ENCODE measurements around the gene CEP83. TPM values are rescaled to one million over a fixed set of nuclear protein-coding genes. Genes with fewer than 3 reads are reported as not detected.
"Not testable (repeated sequence)": the region's sequence is repeated elsewhere in the genome, so short reads cannot be mapped to it uniquely, and the experiment has no call there.

CEP83 gene
- total RNA-seq, 4 donors from 2014 or later = 6.7 to 21.2 (median 8.3) TPM

DNA sequence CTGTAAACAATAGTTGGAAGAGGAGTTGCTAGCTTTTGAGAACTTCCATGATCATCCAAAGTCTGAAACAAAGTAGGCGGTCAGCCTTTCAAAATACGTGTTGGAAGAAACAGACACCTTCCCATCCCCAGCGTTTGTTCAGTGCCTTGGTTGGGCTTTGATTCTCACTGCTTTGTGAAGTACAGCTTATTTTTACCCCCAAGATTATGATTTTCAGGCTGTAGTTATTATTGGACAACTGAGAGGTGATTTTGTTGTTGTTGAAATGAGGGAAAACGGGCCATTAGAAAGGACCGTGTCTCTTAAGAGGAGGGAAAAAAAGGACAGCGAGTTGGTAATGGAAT, 921 bp upstream of the CEP83 start:
- H3K27me3 ChIP-seq = no peaks in the 10 kb centered on the region
- WGBS = 9% methylated on average over 6 of the region's 6 CpGs
- H3K9me3 ChIP-seq = no peaks in the 10 kb centered on the region
- DNase-seq (ENCODE audit: extremely low spot score) = no peak
- intact Hi-C loops (cut with DNase I) = no loop called here
- no peaks in the 10 kb centered on the region for H3K36me3 ChIP-seq
- peak overlapping the region; percentile 72 to 85 (median 80) for H3K4me3 ChIP-seq
- no peak for TF ChIP-seq POLR2A (IDR thresholded peaks at IDR 0.05; ENCODE audit: low read depth)
- no peak for TF ChIP-seq EP300 (IDR thresholded peaks at IDR 0.05)
- TF ChIP-seq POLR2AphosphoS5 (IDR thresholded peaks at IDR 0.05) = no peak
- TF ChIP-seq, protein P1, sequence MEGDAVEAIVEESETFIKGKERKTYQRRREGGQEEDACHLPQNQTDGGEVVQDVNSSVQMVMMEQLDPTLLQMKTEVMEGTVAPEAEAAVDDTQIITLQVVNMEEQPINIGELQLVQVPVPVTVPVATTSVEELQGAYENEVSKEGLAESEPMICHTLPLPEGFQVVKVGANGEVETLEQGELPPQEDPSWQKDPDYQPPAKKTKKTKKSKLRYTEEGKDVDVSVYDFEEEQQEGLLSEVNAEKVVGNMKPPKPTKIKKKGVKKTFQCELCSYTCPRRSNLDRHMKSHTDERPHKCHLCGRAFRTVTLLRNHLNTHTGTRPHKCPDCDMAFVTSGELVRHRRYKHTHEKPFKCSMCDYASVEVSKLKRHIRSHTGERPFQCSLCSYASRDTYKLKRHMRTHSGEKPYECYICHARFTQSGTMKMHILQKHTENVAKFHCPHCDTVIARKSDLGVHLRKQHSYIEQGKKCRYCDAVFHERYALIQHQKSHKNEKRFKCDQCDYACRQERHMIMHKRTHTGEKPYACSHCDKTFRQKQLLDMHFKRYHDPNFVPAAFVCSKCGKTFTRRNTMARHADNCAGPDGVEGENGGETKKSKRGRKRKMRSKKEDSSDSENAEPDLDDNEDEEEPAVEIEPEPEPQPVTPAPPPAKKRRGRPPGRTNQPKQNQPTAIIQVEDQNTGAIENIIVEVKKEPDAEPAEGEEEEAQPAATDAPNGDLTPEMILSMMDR (IDR thresholded peaks at IDR 0.05) = no peak
- H3K4me1 ChIP-seq = peaks cover 11 to 28% (median 23%) of the 10 kb centered on the region in 4 donors
- H3K27ac ChIP-seq (replicated peaks in 1 of 4) = peak overlapping the region; percentile 93 to 96 (median 94)

DNA sequence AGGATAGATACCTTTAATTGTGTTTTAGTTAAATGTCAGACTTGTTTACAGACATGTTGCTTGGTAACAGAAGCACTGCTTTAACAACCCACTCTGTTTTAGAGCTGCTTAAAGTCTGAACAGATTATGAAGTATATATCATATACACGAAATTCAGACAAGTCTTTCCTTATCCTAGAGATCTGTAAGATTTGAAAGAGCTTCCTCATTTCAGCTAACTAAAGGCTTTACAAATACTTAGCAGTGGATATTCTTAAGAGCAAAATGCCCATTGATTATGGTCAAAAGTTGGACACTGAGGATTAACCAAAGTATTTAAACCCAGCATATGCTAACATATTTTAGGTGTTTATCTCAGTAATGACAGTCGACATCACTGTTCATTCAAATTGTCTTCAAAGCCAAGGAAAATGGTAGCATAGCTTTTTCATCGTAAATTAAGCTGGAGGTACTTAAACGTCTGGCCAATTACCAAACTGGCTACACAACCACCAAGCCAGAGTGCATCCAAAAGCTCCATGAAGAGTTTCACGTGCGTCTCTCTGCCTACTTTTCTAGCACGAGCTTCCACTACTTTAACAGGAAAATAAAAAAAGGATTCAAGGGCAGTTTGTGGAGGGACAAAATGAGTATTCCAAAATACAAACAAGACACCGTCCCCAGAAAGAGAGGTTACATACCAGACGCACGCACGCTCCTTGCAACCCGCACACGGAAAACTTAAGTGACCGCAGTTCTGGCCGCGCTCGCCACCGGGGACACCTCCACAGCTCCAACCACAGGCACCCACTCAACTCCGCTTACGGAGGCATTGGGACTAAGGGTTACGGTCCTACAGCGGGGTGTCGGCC, 565 bp downstream of the CEP83 start:
- Histone ChIP-seq H3K9me3 (no peaks in the 10 kb centered on the region), H3K27me3 (no peaks in the 10 kb centered on the region), H3K27ac (replicated peaks in 1 of 4) (peak overlapping the region; percentile 93 to 96 (median 94)), H3K4me3 (peak overlapping the region; percentile 72 to 85 (median 80)), H3K36me3 (peaks cover 0 to 8% (median 5%) of the 10 kb centered on the region in 4 donors), H3K4me1 (peaks cover 11 to 28% (median 23%) of the 10 kb centered on the region in 4 donors)
- no peak for DNase-seq (ENCODE audit: extremely low spot score)
- no peak for TF ChIP-seq POLR2AphosphoS5 (IDR thresholded peaks at IDR 0.05)
- no peak for TF ChIP-seq POLR2A (IDR thresholded peaks at IDR 0.05; ENCODE audit: low read depth)
- TF ChIP-seq EP300 (IDR thresholded peaks at IDR 0.05) = no peak
- TF ChIP-seq, protein P1 (IDR thresholded peaks at IDR 0.05) = no peak
- 1% methylated on average over 14 of the region's 23 CpGs for WGBS
- intact Hi-C loops (cut with DNase I) = no loop called here

DNA sequence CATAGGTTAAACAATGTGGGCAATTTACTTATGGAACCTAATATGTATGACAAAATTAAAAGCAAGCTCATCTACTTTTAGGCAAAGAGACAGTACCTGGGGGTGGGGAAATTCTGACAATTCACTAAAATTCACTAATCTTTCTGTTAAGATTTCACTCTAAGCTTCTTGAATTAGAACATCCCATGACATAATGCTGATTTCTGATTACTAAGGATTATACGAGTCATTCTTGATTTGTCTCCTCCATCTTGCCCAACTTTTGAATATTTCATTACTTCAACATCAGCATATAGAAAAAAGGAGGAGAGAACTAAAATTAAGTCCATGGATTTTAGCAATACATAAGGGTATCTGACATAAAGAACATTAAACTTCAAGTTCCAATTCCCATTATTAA, 2.4 kb downstream of the CEP83 start:
- no peaks in the 10 kb centered on the region for H3K27me3 ChIP-seq
- intact Hi-C loops (cut with DNase I) = no loop called here
- WGBS = 82% methylated on average over 1 of the region's 1 CpG

DNA sequence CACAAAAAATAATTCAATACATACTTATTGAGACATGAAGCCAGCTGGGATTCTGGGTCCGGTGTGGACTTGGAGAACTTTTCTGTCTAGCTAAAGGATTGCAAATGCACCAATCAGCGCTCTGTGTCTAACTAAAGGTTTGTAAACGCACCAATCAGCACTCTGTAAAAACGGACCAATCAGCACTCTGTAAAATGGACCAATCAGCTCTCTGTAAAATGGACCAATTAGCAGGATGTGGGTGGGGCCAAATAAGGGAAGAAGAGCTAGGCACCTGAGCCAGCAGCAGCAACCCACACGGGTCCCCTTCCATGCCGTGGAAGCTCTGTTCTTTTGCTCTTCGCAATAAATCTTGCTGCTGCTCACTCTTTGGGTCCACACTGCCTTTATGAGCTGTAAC, 5.3 kb downstream of the CEP83 start:
- Histone ChIP-seq H3K36me3 (peaks cover 0 to 11% (median 7%) of the 10 kb centered on the region in 4 donors), H3K4me1 (peaks cover 11 to 21% (median 15%) of the 10 kb centered on the region in 4 donors)
- 98% methylated on average over 7 of the region's 7 CpGs for WGBS
- DNase-seq (ENCODE audit: extremely low spot score); H3K27me3 ChIP-seq; H3K4me3 ChIP-seq; H3K9me3 ChIP-seq; intact Hi-C loops (cut with DNase I); H3K27ac ChIP-seq (replicated peaks in 1 of 4): not testable (repeated sequence)

More for the DNA sequence above, 2.4 kb downstream of the CEP83 start:
- TF ChIP-seq EP300 (IDR thresholded peaks at IDR 0.05) (no peak), POLR2AphosphoS5 (IDR thresholded peaks at IDR 0.05) (no peak), POLR2A (IDR thresholded peaks at IDR 0.05; ENCODE audit: low read depth) (no peak)
- TF ChIP-seq, protein P1 (IDR thresholded peaks at IDR 0.05) = no peak
- no peak overlapping the region for H3K27ac ChIP-seq (replicated peaks in 1 of 4)
- H3K4me1 ChIP-seq = peaks cover 11 to 28% (median 23%) of the 10 kb centered on the region in 4 donors
- DNase-seq (ENCODE audit: extremely low spot score) = no peak
- H3K4me3 ChIP-seq = no peak overlapping the region
- peaks cover 0 to 11% (median 7%) of the 10 kb centered on the region in 4 donors for H3K36me3 ChIP-seq
- H3K9me3 ChIP-seq = no peaks in the 10 kb centered on the region

DNA sequence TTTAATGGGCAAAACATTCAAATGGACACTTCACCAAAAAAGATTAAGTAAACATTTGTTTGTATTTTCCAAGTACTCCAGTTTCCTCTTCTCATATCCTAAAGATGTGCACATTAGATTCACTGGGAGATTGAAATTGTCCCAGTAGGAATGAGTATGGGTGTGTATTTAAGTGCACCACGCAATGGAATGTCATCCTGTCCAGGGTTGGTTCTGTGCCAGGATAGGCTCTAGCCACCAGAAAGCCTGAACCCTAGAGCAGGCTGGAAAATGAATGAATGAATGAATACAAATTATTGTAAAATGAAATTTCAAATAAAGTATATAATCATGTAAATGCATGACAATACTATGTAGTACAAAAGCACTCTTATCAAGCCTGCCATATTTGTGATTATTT, 14.0 kb downstream of the CEP83 start:
- Histone ChIP-seq H3K4me1 (no peaks in the 10 kb centered on the region), H3K27me3 (no peaks in the 10 kb centered on the region), H3K27ac (replicated peaks in 1 of 4) (no peak overlapping the region), H3K4me3 (no peak overlapping the region), H3K36me3 (no peaks in the 10 kb centered on the region), H3K9me3 (peaks cover 0 to 8% (median 0%) of the 10 kb centered on the region in 4 donors)
- WGBS = 67% methylated on average over 1 of the region's 1 CpG
- intact Hi-C loops (cut with DNase I) = no loop called here
- TF ChIP-seq EP300 (IDR thresholded peaks at IDR 0.05) (no peak), POLR2AphosphoS5 (IDR thresholded peaks at IDR 0.05) (no peak), POLR2A (IDR thresholded peaks at IDR 0.05; ENCODE audit: low read depth) (no peak)
- TF ChIP-seq, protein P1 (IDR thresholded peaks at IDR 0.05) = no peak
- no peak for DNase-seq (ENCODE audit: extremely low spot score)
